Coronary artery (tissue), 2 donors: ENCODE measurements around the gene PIEZO2.

Experiments
- DNase-seq: peaks from one replicate; pipeline ENCODE4 v3.0.0-alpha.2; 2017; ENCODE audit warnings: low spot score
- H3K27ac ChIP-seq, 2 donors: fragments of 200-600 bp; sonication (generic); one replicate each; pipeline ENCODE4 v1.5.1; 2016 to 2019
- H3K4me3 ChIP-seq: fragments of 200-600 bp; sonication (generic); 2 replicates; pipeline ENCODE4 v1.5.1; 2016; ENCODE audit warnings: mild to moderate bottlenecking, moderate library complexity
- CTCF ChIP-seq: fragments of 200-600 bp; sonication (generic); IDR thresholded peaks from one replicate; pipeline ENCODE4 v1.5.1; 2019; ENCODE audit warnings: antibody characterized with exemption

Gene PIEZO2

GRCh38 chr18:10893761-10894160 is 255.6 kb downstream of the PIEZO2 start:
- no peak overlapping the region for H3K4me3 ChIP-seq
- TF ChIP-seq CTCF, result no peak
- no peak overlapping the region for H3K27ac ChIP-seq
- DNase-seq, result no peak

GRCh38 chr18:10893196-10893595 is 256.2 kb downstream of the PIEZO2 start:
- H3K27ac ChIP-seq, result no peak overlapping the region
- H3K4me3 ChIP-seq, result no peak overlapping the region
- TF ChIP-seq CTCF, result no peak

GRCh38 chr18:10892786-10893185 is 256.6 kb downstream of the PIEZO2 start:
- TF ChIP-seq CTCF, result no peak
- Histone ChIP-seq H3K27ac (no peak overlapping the region), H3K4me3 (no peak overlapping the region)
- DNase-seq, result no peak

More at GRCh38 chr18:10893196-10893595, 256.2 kb downstream of the PIEZO2 start:
- no peak for DNase-seq

GRCh38 chr18:10890022-10890421 is 259.3 kb downstream of the PIEZO2 start:
- DNase-seq, result no peak
- H3K4me3 ChIP-seq, result no peak overlapping the region
- H3K27ac ChIP-seq, result no peak overlapping the region
- no peak for TF ChIP-seq CTCF

- Histone ChIP-seq H3K4me3 (no peak overlapping the region), H3K27ac (no peak overlapping the region)
- DNase-seq, result no peak
- no peak for TF ChIP-seq CTCF
Observed at GRCh38 chr18:10878703-10879102, 270.7 kb downstream of the PIEZO2 start.

GRCh38 chr18:10877987-10878386 is 271.4 kb downstream of the PIEZO2 start:
- DNase-seq, result no peak
- no peak overlapping the region for H3K27ac ChIP-seq
- TF ChIP-seq CTCF, result no peak
- H3K4me3 ChIP-seq, result no peak overlapping the region

GRCh38 chr18:10875811-10876210 is 273.6 kb downstream of the PIEZO2 start:
- no peak overlapping the region for H3K4me3 ChIP-seq
- no peak for DNase-seq
- no peak overlapping the region for H3K27ac ChIP-seq
- no peak for TF ChIP-seq CTCF
